GM13977 (cell line): ENCODE results near the gene FEZF1.

ENCODE experiments used
- DNase-seq: peaks from one replicate; pipeline ENCODE4 v3.0.0; 2012; ENCODE audit warnings: low spot score
- CTCF ChIP-seq: IDR thresholded peaks from 2 replicates; pipeline ENCODE4 v1.5.1; 2012; ENCODE audit warnings: mild to moderate bottlenecking, control low read depth; ENCODE audit not compliant: insufficient read depth; ENCODE audit errors: extremely low read depth, missing control alignments
- in situ Hi-C: fragments of 300-500 bp; cut with MboI; formaldehyde crosslinking; loops from one replicate; pipeline ENCODE4 v1.12.0; 2022; ENCODE audit warnings: low sequenced_read_pairs, low pct_unique_long_range_greater_than_20kb, mixed read lengths, inconsistent platforms; ENCODE audit not compliant: unreplicated experiment

Gene FEZF1

GRCh38 chr7:122315507-122316466 is 11.2 kb upstream of the FEZF1 start:
- in situ Hi-C loops: no loop called here
- DNase-seq: no peak
- TF ChIP-seq CTCF: no peak

GRCh38 chr7:122314284-122314683 is 9.7 kb upstream of the FEZF1 start:
- in situ Hi-C loops: no loop called here
- no peak for TF ChIP-seq CTCF
- no peak for DNase-seq

GRCh38 chr7:122312789-122313188 is 8.2 kb upstream of the FEZF1 start:
- no peak for TF ChIP-seq CTCF
- no peak for DNase-seq
- in situ Hi-C loops: no loop called here

- DNase-seq: no peak
- TF ChIP-seq CTCF: no peak
- in situ Hi-C loops: no loop called here
These were observed 7.3 kb upstream of the FEZF1 start for GRCh38 chr7:122311734-122312450.

GRCh38 chr7:122311050-122311700 is 6.6 kb upstream of the FEZF1 start:
- in situ Hi-C loops: no loop called here
- no peak for DNase-seq
- TF ChIP-seq CTCF: no peak

GRCh38 chr7:122310119-122311021 is 5.8 kb upstream of the FEZF1 start:
- in situ Hi-C loops: no loop called here
- DNase-seq: no peak

More at GRCh38 chr7:122310119-122311021, 5.8 kb upstream of the FEZF1 start:
- TF ChIP-seq CTCF: no peak
